Neural progenitor cell (in vitro differentiated cells): ENCODE results near the gene ST7.

Experiments
- CTCF ChIP-seq: fragments of 200-600 bp; sonication (generic); IDR thresholded peaks from 2 replicates; pipeline ENCODE4 v1.5.1; 2017; ENCODE audit warnings: antibody characterized with exemption, mild to moderate bottlenecking
- EZH2 ChIP-seq: fragments of 200-600 bp; sonication (generic); IDR thresholded peaks from 2 replicates; pipeline ENCODE4 v1.6.1; 2017; ENCODE audit warnings: antibody characterized with exemption, mild to moderate bottlenecking, moderate library complexity

GRCh38 chr7:117216010-117216409 is 262.7 kb downstream of the ST7 start:
- TF ChIP-seq CTCF (no peak), EZH2 (no peak)
